ENCODE measurements around the gene MACROH2A1.

Gene MACROH2A1

GRCh38 chr5:135392256-135392655 is 6.8 kb downstream of the MACROH2A1 start:
- TF ChIP-seq CTCF (IDR thresholded peaks at IDR 0.05; ENCODE audit: insufficient read depth, low read length, poor library complexity, severe bottlenecking) (no peak), EZH2phosphoT487 (conservative IDR thresholded peaks at IDR 0.05; ENCODE audit: low read length) (no peak)
- Histone ChIP-seq H4K20me1 (ENCODE audit: low read depth, low read length) (peaks cover 42% of the 10 kb centered on the region; the same call in 1 of the 2 replicates), H3K9me2 (replicated peaks; ENCODE audit: insufficient read depth, low read length) (no peaks in the 10 kb centered on the region), H3K36me3 (ENCODE audit: low read length) (0 out of 2 replicates have a peak, but pooled peaks cover 7% of the 10 kb centered on the region), H3K4me3 (ENCODE audit: insufficient read depth, low read length, poor library complexity, severe bottlenecking) (no peak overlapping the region), H3F3A (ENCODE audit: insufficient read depth) (no peaks in the 10 kb centered on the region), H3K27me3 (ENCODE audit: low read length) (no peaks in the 10 kb centered on the region), H3K4me2 (ENCODE audit: low read depth, low read length, poor library complexity, severe bottlenecking) (no peak overlapping the region), H3K9me3 (ENCODE audit: insufficient read depth, low read length) (no peaks in the 10 kb centered on the region), H3K9ac (ENCODE audit: low read length) (no peak overlapping the region), H2AFZ (ENCODE audit: low read depth, low read length, severe bottlenecking) (no peak overlapping the region), H3K79me2 (ENCODE audit: insufficient read depth, low read length) (peaks cover 100% of the 10 kb centered on the region), H3K27ac (ENCODE audit: low read depth, low read length) (no peak overlapping the region)

GRCh38 chr5:135391869-135392255 is 7.2 kb downstream of the MACROH2A1 start:
- Histone ChIP-seq H3F3A (ENCODE audit: insufficient read depth) (no peaks in the 10 kb centered on the region), H3K79me2 (ENCODE audit: insufficient read depth, low read length) (peaks cover 100% of the 10 kb centered on the region), H3K27ac (ENCODE audit: low read depth, low read length) (no peak overlapping the region), H3K27me3 (ENCODE audit: low read length) (no peaks in the 10 kb centered on the region), H3K9me2 (replicated peaks; ENCODE audit: insufficient read depth, low read length) (no peaks in the 10 kb centered on the region), H3K4me2 (ENCODE audit: low read depth, low read length, poor library complexity, severe bottlenecking) (no peak overlapping the region), H3K9me3 (ENCODE audit: insufficient read depth, low read length) (no peaks in the 10 kb centered on the region), H2AFZ (ENCODE audit: low read depth, low read length, severe bottlenecking) (no peak overlapping the region), H3K4me3 (ENCODE audit: insufficient read depth, low read length, poor library complexity, severe bottlenecking) (no peak overlapping the region), H4K20me1 (ENCODE audit: low read depth, low read length) (peaks cover 46% of the 10 kb centered on the region; the same call in 1 of the 2 replicates), H3K9ac (ENCODE audit: low read length) (no peak overlapping the region), H3K36me3 (ENCODE audit: low read length) (0 out of 2 replicates have a peak, but pooled peaks cover 7% of the 10 kb centered on the region)
- TF ChIP-seq EZH2phosphoT487 (conservative IDR thresholded peaks at IDR 0.05; ENCODE audit: low read length), result no peak
- TF ChIP-seq CTCF (IDR thresholded peaks at IDR 0.05; ENCODE audit: insufficient read depth, low read length, poor library complexity, severe bottlenecking), result no peak

DNA sequence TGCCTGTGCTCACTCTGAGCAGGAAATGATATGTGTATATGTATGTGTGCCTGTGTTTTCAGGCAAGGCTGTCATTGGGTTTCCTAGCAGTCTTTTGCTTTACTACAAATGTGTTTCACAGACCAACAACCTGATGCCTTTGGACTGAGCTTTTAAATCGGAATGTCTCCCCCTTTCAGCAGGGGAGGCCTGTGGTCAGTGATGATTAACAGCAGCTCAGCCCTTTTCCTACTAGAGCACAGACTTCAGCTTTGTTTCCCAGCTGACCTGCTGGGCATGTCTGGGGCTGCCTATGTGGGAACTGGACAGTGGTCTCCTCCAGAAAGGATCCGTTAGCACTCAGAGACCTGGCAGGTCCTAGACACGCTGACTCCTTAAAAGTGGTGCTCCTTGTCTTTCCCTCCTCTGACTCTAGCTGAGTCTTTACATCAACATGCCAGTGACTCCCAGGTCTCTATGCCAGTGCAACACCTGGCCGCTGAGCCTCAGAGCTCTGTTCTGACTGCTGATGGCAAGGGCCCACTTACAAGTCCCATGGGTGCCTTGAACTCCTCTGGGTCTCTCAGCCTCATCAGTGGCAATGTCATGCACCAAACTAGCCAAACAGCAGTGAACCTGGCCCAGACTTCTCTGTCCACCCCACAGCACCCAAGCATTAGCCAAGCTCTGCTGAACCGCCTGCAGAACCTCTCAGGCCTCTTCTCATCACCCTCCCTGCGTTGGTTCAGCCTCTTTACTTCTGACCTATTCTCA is 7.7 kb downstream of the MACROH2A1 start:
- Histone ChIP-seq H3K27ac (ENCODE audit: low read depth, low read length) (no peak overlapping the region), H3K36me3 (ENCODE audit: low read length) (0 out of 2 replicates have a peak, but pooled peaks cover 7% of the 10 kb centered on the region), H2AFZ (ENCODE audit: low read depth, low read length, severe bottlenecking) (no peak overlapping the region), H3K27me3 (ENCODE audit: low read length) (no peaks in the 10 kb centered on the region), H3K9ac (ENCODE audit: low read length) (no peak overlapping the region), H3K79me2 (ENCODE audit: insufficient read depth, low read length) (peaks cover 100% of the 10 kb centered on the region), H3K4me2 (ENCODE audit: low read depth, low read length, poor library complexity, severe bottlenecking) (no peak overlapping the region), H3F3A (ENCODE audit: insufficient read depth) (no peaks in the 10 kb centered on the region), H3K9me3 (ENCODE audit: insufficient read depth, low read length) (no peaks in the 10 kb centered on the region), H3K9me2 (replicated peaks; ENCODE audit: insufficient read depth, low read length) (no peaks in the 10 kb centered on the region), H3K4me3 (ENCODE audit: insufficient read depth, low read length, poor library complexity, severe bottlenecking) (no peak overlapping the region), H4K20me1 (ENCODE audit: low read depth, low read length) (peaks cover 50% of the 10 kb centered on the region; the same call in 1 of the 2 replicates)
- TF ChIP-seq EZH2phosphoT487 (conservative IDR thresholded peaks at IDR 0.05; ENCODE audit: low read length), result no peak
- no peak for TF ChIP-seq CTCF (IDR thresholded peaks at IDR 0.05; ENCODE audit: insufficient read depth, low read length, poor library complexity, severe bottlenecking)
